Pancreas (tissue), 10 donors: ENCODE measurements around the gene EXOC4. TPM values are rescaled to one million over a fixed set of nuclear protein-coding genes. Genes with fewer than 3 reads are reported as not detected.

ENCODE experiments used
- ATAC-seq, 4 donors: fragments of 200-7000 bp; cut with Tn5 transposase; one replicate each; pipeline versions ENCODE4 v1.8.0 to v1.9.1; 2020; ENCODE audit warnings: mild to moderate bottlenecking in 4 of 4, moderate library complexity in 4 of 4
- DNase-seq, 6 donors: peaks; one replicate each; pipeline ENCODE4 v3.0.0-alpha.2; 2020
- FAIRE-seq: peaks from 2 replicates; lab custom pipeline; 2012; peaks lifted over from hg19 to GRCh38; lab: Jason Lieb, UNC
- H3K27ac ChIP-seq, 4 donors: fragments of 200-600 bp; sonication (generic); 1 replicate in 3 of 4; 2 replicates in 1 of 4; pipeline versions ENCODE4 v1.5.0 to v1.8.0; 2020
- H3K27me3 ChIP-seq, 4 donors: fragments of 200-600 bp; one replicate each; pipeline ENCODE4 v1.8.0; 2021
- H3K36me3 ChIP-seq, 3 donors: fragments of 200-600 bp; sonication (generic) in 1 of 3; one replicate each; pipeline versions ENCODE4 v1.5.0 to v1.8.0; 2020 to 2021
- H3K4me1 ChIP-seq, 3 donors: fragments of 200-600 bp; one replicate each; pipeline ENCODE4 v1.8.0; 2021
- H3K4me3 ChIP-seq, 4 donors: fragments of 200-600 bp; sonication (generic) in 2 of 4; one replicate each; pipeline versions ENCODE4 v1.5.0 to v1.8.0; 2020 to 2021
- H3K9me3 ChIP-seq, 4 donors: fragments of 200-600 bp; one replicate each; pipeline ENCODE4 v1.8.0; 2021
- CTCF ChIP-seq, 4 donors: fragments of 200-600 bp; sonication (generic) in 3 of 4; IDR thresholded peaks; one replicate each; pipeline versions ENCODE4 v1.5.0 to v1.8.0; 2021; ENCODE audit warnings: antibody characterized with exemption in 4 of 4
- WGBS, 2 donors: extraction: QIAGEN DNeasy Blood & Tissue Kit; methylation state at CpG; one replicate each; pipeline ENCODE4 v1.1.7; 2013; 5-methylcytosine and 5-hydroxymethylcytosine counted together
- intact Hi-C, 3 donors: fragments of 100-400 bp; cut with DNase I; formaldehyde crosslinking; loops; one replicate each; pipeline versions ENCODE4 v1.11.1 to v1.14.2; 2022
- polyA plus RNA-seq, 2 donors: library from polyadenylated mRNA; stranded (reverse); fragments of 200-250 nt; gene quantifications; one replicate each; pipeline ENCODE4 v1.2.3, GENCODE V29; 2013
- total RNA-seq, 6 donors: library from RNA; stranded (reverse); fragmentation: NEBNext Ultra II Directional in 4 of 6; extraction: Animal tissue kit (Norgen Biotek cat#: 25700) in 4 of 6; gene quantifications; one replicate each; pipeline versions ENCODE4 v1.2.1 to v1.2.4, GENCODE V29; 2021 to 2023
- donor health status: healthy with polysubstance abuse.
- donor health status: DM: no; HTN: no; CAD: no; lungs with moderate emphysema.
- donor health status: DM: no; HTN: no; CAD: no.
- donor health status: control.
- donor health status: control.
- donor health status: Bipolar disorder and iron deficiency.
- donor health status: DM: yes; HTN: yes; CAD: no.
- donor health status: DM: no; HTN: no; CAD: no.
- donor health status: DM: no; HTN: no; CAD: no.
- donor health status: DM: yes; HTN: yes; CAD: no.

The EXOC4 gene
- total and polyA plus RNA-seq, 8 donors = 13.4 to 81.2 (median 53.8) TPM

GRCh38 chr7:133389727-133390126 lies 136.8 kb downstream of the EXOC4 start:
- no peak for DNase-seq
- Histone ChIP-seq H3K4me1 (peaks cover 0 to 7% (median 0%) of the 10 kb centered on the region in 3 donors), H3K36me3 (no peaks in the 10 kb centered on the region), H3K9me3 (no peaks in the 10 kb centered on the region), H3K27ac (no peak overlapping the region), H3K4me3 (no peak overlapping the region), H3K27me3 (no peaks in the 10 kb centered on the region)
- intact Hi-C loops = no loop called here
- FAIRE-seq = no peak
- no peak for TF ChIP-seq CTCF (IDR thresholded peaks at IDR 0.05)
- ATAC-seq = no peak
- 96% methylated on average over 4 of the region's 4 CpGs for WGBS, 2 donors

- Histone ChIP-seq H3K36me3 (no peaks in the 10 kb centered on the region), H3K27ac (no peak overlapping the region), H3K4me3 (no peak overlapping the region), H3K4me1 (peaks cover 0 to 7% (median 0%) of the 10 kb centered on the region in 3 donors), H3K9me3 (no peaks in the 10 kb centered on the region), H3K27me3 (no peaks in the 10 kb centered on the region)
- FAIRE-seq (no peak), DNase-seq (no peak), ATAC-seq (no peak)
- 82 to 83% methylated on average over 11 of the region's 11 CpGs for WGBS, 2 donors
- TF ChIP-seq CTCF (IDR thresholded peaks at IDR 0.05) = no peak
- intact Hi-C loops = no loop called here
Observed at GRCh38 chr7:133391206-133391605, 138.3 kb downstream of the EXOC4 start.

GRCh38 chr7:133394369-133394768 lies 141.5 kb downstream of the EXOC4 start:
- TF ChIP-seq CTCF (IDR thresholded peaks at IDR 0.05) = no peak
- Histone ChIP-seq H3K4me3 (no peak overlapping the region), H3K9me3 (no peaks in the 10 kb centered on the region), H3K36me3 (no peaks in the 10 kb centered on the region), H3K27ac (no peak overlapping the region), H3K27me3 (no peaks in the 10 kb centered on the region), H3K4me1 (no peaks in the 10 kb centered on the region)
- no peak for DNase-seq
- intact Hi-C loops = no loop called here
- 84 to 100% methylated on average over 1 of the region's 1 CpG for WGBS, 2 donors
- no peak for ATAC-seq
- no peak for FAIRE-seq

- intact Hi-C loops = no loop called here
- no peak for DNase-seq
- no peaks in the 10 kb centered on the region for H3K36me3 ChIP-seq
- no peak overlapping the region for H3K27ac ChIP-seq
- no peak for TF ChIP-seq CTCF (IDR thresholded peaks at IDR 0.05)
- H3K4me3 ChIP-seq = no peak overlapping the region
- H3K9me3 ChIP-seq = no peaks in the 10 kb centered on the region
- H3K4me1 ChIP-seq = no peaks in the 10 kb centered on the region
- FAIRE-seq = no peak
- H3K27me3 ChIP-seq = no peaks in the 10 kb centered on the region
- whole genome bisulfite sequencing, 2 donors = 82 to 90% methylated on average over 1 of the region's 1 CpG
- no peak for ATAC-seq
Observed at GRCh38 chr7:133395551-133395950, 142.7 kb downstream of the EXOC4 start.

GRCh38 chr7:133398506-133398905 lies 145.6 kb downstream of the EXOC4 start:
- Histone ChIP-seq H3K27ac (no peak overlapping the region), H3K4me3 (no peak overlapping the region), H3K9me3 (no peaks in the 10 kb centered on the region), H3K36me3 (no peaks in the 10 kb centered on the region), H3K27me3 (no peaks in the 10 kb centered on the region), H3K4me1 (peaks cover 0 to 5% (median 0%) of the 10 kb centered on the region in 3 donors)
- DNase-seq = no peak
- intact Hi-C loops = no loop called here
- no peak for ATAC-seq
- no peak for TF ChIP-seq CTCF (IDR thresholded peaks at IDR 0.05)
- FAIRE-seq = no peak
- 94 to 96% methylated on average over 3 of the region's 3 CpGs for WGBS, 2 donors
